K562 (cell line): ENCODE results near the gene MRNIP. TPM values are rescaled to one million over a fixed set of nuclear protein-coding genes. Genes with fewer than 3 reads are reported as not detected.

Experiments
- FOXJ3 ChIP-seq: sonication (generic); formaldehyde crosslinking; IDR thresholded peaks from 2 replicates; pipeline ENCODE4 v1.4.0; 2020; ENCODE audit warnings: mild to moderate bottlenecking, missing genetic modification reagents
- HNRNPL ChIP-seq: fragments of 200-400 bp; formaldehyde crosslinking; IDR thresholded peaks from 2 replicates; pipeline ENCODE4 v1.6.1; 2017; ENCODE audit warnings: low read depth, mild to moderate bottlenecking, low read length
- HOXB6 ChIP-seq: fragments of 250-450 bp; sonication (Bioruptor Pico); IDR thresholded peaks from 2 replicates; pipeline ENCODE4 v1.5.1; 2022; ENCODE audit warnings: mild to moderate bottlenecking, borderline replicate concordance
- IRF2 ChIP-seq: sonication (generic); formaldehyde crosslinking; IDR thresholded peaks from 2 replicates; pipeline ENCODE4 v1.8.1; 2022; ENCODE audit warnings: mild to moderate bottlenecking, missing genetic modification reagents
- JUND ChIP-seq, 2 experiments: IDR thresholded peaks; 2 replicates in 1 of 2; 3 replicates in 1 of 2; pipeline ENCODE4 v1.6.1; 2011; ENCODE audit warnings: borderline replicate concordance in 2 of 2, low read depth in 2 of 2, low read length in 2 of 2, improper control_type of control experiment in 1 of 2, missing biosample characterization in 1 of 2, missing genetic modification characterization in 1 of 2, missing genetic modification reagents in 1 of 2
- MEF2A ChIP-seq: IDR thresholded peaks from 2 replicates; pipeline ENCODE4 v1.6.1; 2011; ENCODE audit warnings: low read depth, mild to moderate bottlenecking, low read length, moderate library complexity; ENCODE audit not compliant: control insufficient read depth
- MLX ChIP-seq, 2 experiments: fragments of 450-650 bp in 1 of 2; sonication (generic) in 1 of 2; formaldehyde crosslinking; conservative IDR thresholded peaks; 2 replicates each; pipeline versions ENCODE4 v1.4.0 to v1.8.1; 2020 to 2022; ENCODE audit warnings: mild to moderate bottlenecking in 1 of 2, missing genetic modification reagents in 1 of 2
- NR2F6 ChIP-seq: fragments of 450-650 bp; formaldehyde crosslinking; IDR thresholded peaks from 2 replicates; pipeline ENCODE4 v1.4.0; 2020; ENCODE audit warnings: mild to moderate bottlenecking
- RHOXF2B ChIP-seq: fragments of 250-450 bp; sonication (Bioruptor Pico); conservative IDR thresholded peaks from 2 replicates; pipeline ENCODE4 v1.5.1; 2021
- TAF1 ChIP-seq: IDR thresholded peaks from 2 replicates; pipeline ENCODE4 v1.6.1; 2011; ENCODE audit warnings: mild to moderate bottlenecking, low read length, moderate library complexity; ENCODE audit not compliant: insufficient read depth, control insufficient read depth, severe bottlenecking; ENCODE audit errors: extremely low read depth
- ZNF609 ChIP-seq: sonication (generic); formaldehyde crosslinking; IDR thresholded peaks from 2 replicates; pipeline ENCODE4 v1.8.1; 2023; ENCODE audit warnings: missing genetic modification reagents, mild to moderate bottlenecking, borderline replicate concordance
- ZNF639 ChIP-seq, 2 experiments: fragments of 200-800 bp in 1 of 2; sonication (Bioruptor generic) in 1 of 2; sonication (generic) in 1 of 2; formaldehyde crosslinking in 1 of 2; IDR thresholded peaks in 1 of 2; conservative IDR thresholded peaks in 1 of 2; 2 replicates each; pipeline versions ENCODE4 v1.5.0 to v1.6.1; 2016 to 2020; ENCODE audit warnings: missing compliant biosample characterization in 1 of 2, missing genetic modification characterization in 1 of 2, missing genetic modification reagents in 1 of 2
- polyA plus RNA-seq, 8 experiments: library from polyadenylated mRNA; depleted of rRNA in 4 of 8; stranded (reverse) in 5 of 8; unstranded in 3 of 8; fragments of >200 nt; fragmentation: Nextera tagmentation in 2 of 8; fragmentation: Illumina TruSeq in 1 of 8; extraction: Ambion mirVana in 2 of 8; extraction: Trizol in 1 of 8; gene quantifications; 2 replicates each; pipeline versions ENCODE4 v1.2.1 to v1.2.3, GENCODE V29; 2011 to 2014; ENCODE audit warnings: inconsistent platforms in 1 of 8, missing spikeins in 1 of 8
- total RNA-seq, 7 experiments: library from RNA; depleted of rRNA in 6 of 7; stranded (reverse); fragments of >200 nt in 6 of 7; fragmentation: Illumina TruSeq in 2 of 7; extraction: Trizol in 2 of 7; gene quantifications; 2 replicates each; pipeline versions ENCODE4 v1.2.1 to v1.2.3, GENCODE V29; 2011 to 2021; ENCODE audit warnings: low replicate concordance in 1 of 7
- TF ChIP-seq, protein P1 (sequence below): conservative IDR thresholded peaks from 2 replicates; pipeline ENCODE4 v1.6.1; 2011; ENCODE audit warnings: low read depth, mild to moderate bottlenecking, low read length; ENCODE audit not compliant: control insufficient read depth

MRNIP gene
- total and polyA plus RNA-seq, 9 of the 15 experiments (the other 6 are each of a cell fraction or from before 2014, with no cell fraction given): 3.6 to 39.0 (median 16.8) TPM

- TF ChIP-seq ZNF639 (CRISPR knock-in tag; conservative IDR thresholded peaks at IDR 0.05 in 1 of 2, IDR thresholded peaks at IDR 0.05 in 1 of 2): peak in 1 of 2 experiments; percentile 67; a peak in 1 of 4 replicates
- peak; percentile 37; the same call in 1 of the 2 replicates for TF ChIP-seq JUND (IDR thresholded peaks at IDR 0.05; ENCODE audit: borderline replicate concordance, low read depth, low read length)
- TF ChIP-seq JUND (tag; IDR thresholded peaks at IDR 0.05; ENCODE audit: borderline replicate concordance, low read depth, low read length): no peak; the same call in 2 of the 3 replicates
- no peak for TF ChIP-seq NR2F6
- TF ChIP-seq, protein P1, sequence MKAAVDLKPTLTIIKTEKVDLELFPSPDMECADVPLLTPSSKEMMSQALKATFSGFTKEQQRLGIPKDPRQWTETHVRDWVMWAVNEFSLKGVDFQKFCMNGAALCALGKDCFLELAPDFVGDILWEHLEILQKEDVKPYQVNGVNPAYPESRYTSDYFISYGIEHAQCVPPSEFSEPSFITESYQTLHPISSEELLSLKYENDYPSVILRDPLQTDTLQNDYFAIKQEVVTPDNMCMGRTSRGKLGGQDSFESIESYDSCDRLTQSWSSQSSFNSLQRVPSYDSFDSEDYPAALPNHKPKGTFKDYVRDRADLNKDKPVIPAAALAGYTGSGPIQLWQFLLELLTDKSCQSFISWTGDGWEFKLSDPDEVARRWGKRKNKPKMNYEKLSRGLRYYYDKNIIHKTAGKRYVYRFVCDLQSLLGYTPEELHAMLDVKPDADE: 0 out of 2 replicates have a peak, but pooled peaks have one; percentile 26
- no peak for TF ChIP-seq MLX (CRISPR knock-in tag; conservative IDR thresholded peaks at IDR 0.05)
- TF ChIP-seq RHOXF2B: no peak
- TF ChIP-seq HOXB6: no peak
- no peak for TF ChIP-seq IRF2 (CRISPR knock-in tag)
- peak; percentile 93 for TF ChIP-seq TAF1
- no peak for TF ChIP-seq HNRNPL
- no peak for TF ChIP-seq FOXJ3
- peak; percentile 12; the same call in 1 of the 2 replicates for TF ChIP-seq MEF2A
- TF ChIP-seq ZNF609 (CRISPR knock-in tag): no peak
Observed at GRCh38 chr5:179806250-179807048, 52.2 kb downstream of the MRNIP start, which contains the start of gene MGAT4B (continued).
